Erythroblast (primary cell): ENCODE data around the gene OR1M1.

ENCODE experiments used
- GATA1 ChIP-seq: IDR thresholded peaks from 2 replicates; pipeline ENCODE4 v1.6.1; 2011; ENCODE audit warnings: low read depth, mild to moderate bottlenecking, control low read depth, low read length, moderate library complexity
- POLR2A ChIP-seq: IDR thresholded peaks from 2 replicates; pipeline ENCODE4 v1.6.1; 2011; ENCODE audit warnings: mild to moderate bottlenecking, low read length

- no peak for TF ChIP-seq POLR2A
- TF ChIP-seq GATA1 = no peak
Measured at GRCh38 chr19:9058905-9059667, 27.8 kb upstream of the OR1M1 start.
